Measurements from ENCODE around the gene CHSY3. TPM values are rescaled to one million over a fixed set of nuclear protein-coding genes. Genes with fewer than 3 reads are reported as not detected.

CHSY3 gene
- total and polyA plus RNA-seq, 2 experiments from 2014 or later = 0.44 to 3.0 TPM

- H3K4me1 ChIP-seq (ENCODE audit: insufficient read depth) = no peaks in the 10 kb centered on the region
- H3K36me3 ChIP-seq (ENCODE audit: insufficient read depth) = no peaks in the 10 kb centered on the region
- no peak overlapping the region for H2AFZ ChIP-seq
- no peaks in the 10 kb centered on the region for H3K27me3 Mint-ChIP-seq (ENCODE audit: insufficient read depth, low read depth, poor library complexity)
- no peaks in the 10 kb centered on the region; the same call in 2 of the 3 replicates for H3K36me3 Mint-ChIP-seq (ENCODE audit: low read depth)
- H4K20me1 ChIP-seq (replicated peaks; ENCODE audit: insufficient read depth) = no peaks in the 10 kb centered on the region
- ATAC-seq (no peak), DNase-seq (ENCODE audit: low spot score) (no peak)
- H3F3A ChIP-seq (replicated peaks; ENCODE audit: low read depth) = no peaks in the 10 kb centered on the region
- no peak overlapping the region for H3K27ac Mint-ChIP-seq
- no peaks in the 10 kb centered on the region for H3K9me3 Mint-ChIP-seq
- no peak overlapping the region for H3K4me3 ChIP-seq
- H3K79me2 ChIP-seq (replicated peaks; ENCODE audit: insufficient read depth) = no peaks in the 10 kb centered on the region
- H3K9me2 ChIP-seq (ENCODE audit: insufficient read depth) = 0 out of 2 replicates have a peak, but pooled peaks cover 2% of the 10 kb centered on the region
- TF ChIP-seq EZH2phosphoT487 (IDR thresholded peaks at IDR 0.05; ENCODE audit: unreplicated experiment) (no peak), ETS1 (IDR thresholded peaks at IDR 0.05) (no peak), CTCF (conservative IDR thresholded peaks at IDR 0.05; ENCODE audit: low read depth in 2 of 2) (no peak), POLR2AphosphoS5 (IDR thresholded peaks at IDR 0.05; ENCODE audit: low read depth) (no peak), CREB1 (CRISPR knock-in tag; IDR thresholded peaks at IDR 0.05; ENCODE audit: low read depth) (no peak), STAT1 (IDR thresholded peaks at IDR 0.05; ENCODE audit: unreplicated experiment) (no peak), ZNF114 (CRISPR knock-in tag; IDR thresholded peaks at IDR 0.05) (no peak), JUNB (IDR thresholded peaks at IDR 0.05; ENCODE audit: unreplicated experiment) (no peak), NANOG (IDR thresholded peaks at IDR 0.05; ENCODE audit: borderline replicate concordance) (no peak), ZNF462 (CRISPR knock-in tag; IDR thresholded peaks at IDR 0.05) (no peak), ZNF331 (CRISPR knock-in tag; IDR thresholded peaks at IDR 0.05; ENCODE audit: low read depth) (no peak), EZH2 (IDR thresholded peaks at IDR 0.05; ENCODE audit: low read depth, unreplicated experiment) (no peak), REST (IDR thresholded peaks at IDR 0.05; ENCODE audit: unreplicated experiment) (no peak)
- no peaks in the 10 kb centered on the region for H3K27me3 ChIP-seq (ENCODE audit: insufficient read depth)
- no peak overlapping the region for H3K4me2 ChIP-seq
- no peak overlapping the region for H3K27ac ChIP-seq (ENCODE audit: low read depth)
- no peak overlapping the region for H3K4me3 Mint-ChIP-seq
- H3K4me1 Mint-ChIP-seq = no peaks in the 10 kb centered on the region
Measured at GRCh38 chr5:130135506-130135905, 231.2 kb downstream of the CHSY3 start.

Data from GM23338 (cell line).